ENCODE results near the gene TMF1. TPM values are rescaled to one million over a fixed set of nuclear protein-coding genes. Genes with fewer than 3 reads are reported as not detected.
A peak's percentile ranks its signal among the peaks of the same experiment; 100 is the strongest.

The TMF1 gene
- total RNA-seq, 4 donors from 2014 or later, result 31.2 to 43.3 (median 36.3) TPM

GRCh38 chr3:69014022-69014580 is 38.0 kb downstream of the TMF1 start:
- Histone ChIP-seq H3K36me3 (peaks cover 0 to 9% of the 10 kb centered on the region in 2 donors), H3K9me3 (no peaks in the 10 kb centered on the region), H3K27ac (peak overlapping the region; percentile 92 to 100 (median 96)), H3K4me1 (peaks cover 6 to 54% (median 19%) of the 10 kb centered on the region in 3 donors), H3K27me3 (no peaks in the 10 kb centered on the region), H3K4me3 (peak overlapping the region; percentile 58 to 87)
- WGBS, 2 donors (ENCODE audit: low coverage in 1 of 2), result 15 to 16% methylated on average over 8 of the region's 11 CpGs
- ATAC-seq, result no peak
- TF ChIP-seq EP300 (IDR thresholded peaks at IDR 0.05) (no peak), POLR2AphosphoS5 (IDR thresholded peaks at IDR 0.05) (no peak), CTCF (IDR thresholded peaks at IDR 0.05) (no peak), POLR2A (IDR thresholded peaks at IDR 0.05) (no peak)

- H3K4me1 ChIP-seq, result peaks cover 6 to 61% (median 23%) of the 10 kb centered on the region in 3 donors
- H3K27me3 ChIP-seq, result no peaks in the 10 kb centered on the region
- H3K27ac ChIP-seq, result peak within 1 kb of the TSS; percentile 92 to 100 (median 96)
- peak; percentile 90 for ATAC-seq
- peak within 1 kb of the TSS; percentile 58 to 87 for H3K4me3 ChIP-seq
- H3K36me3 ChIP-seq, result peaks cover 0 to 12% of the 10 kb centered on the region in 2 donors
- WGBS, 2 donors (ENCODE audit: low coverage in 1 of 2), result 0% methylated on average over 5 of the region's 96 CpGs; no CpG with 5 or more reads in 1 of the 2 donors
- no peaks in the 10 kb centered on the region for H3K9me3 ChIP-seq
- TF ChIP-seq POLR2AphosphoS5 (IDR thresholded peaks at IDR 0.05) (peak; percentile 83), POLR2A (IDR thresholded peaks at IDR 0.05) (peak; percentile 72 to 86), EP300 (IDR thresholded peaks at IDR 0.05) (no peak), CTCF (IDR thresholded peaks at IDR 0.05) (peak in 3 of 4 experiments; percentile 70 to 73 (median 72))
These were observed 38.7 kb downstream of the TMF1 start, which contains the start of gene EOGT for GRCh38 chr3:69013253-69014021. Gene EOGT (minus strand): TSS chr3:69013684. CDS start chr3:69009846, 3,838 bp downstream.

- Histone ChIP-seq H3K9me3 (no peaks in the 10 kb centered on the region), H3K36me3 (peaks cover 0 to 14% of the 10 kb centered on the region in 2 donors), H3K4me3 (peak overlapping the region; percentile 58 to 87), H3K27me3 (no peaks in the 10 kb centered on the region), H3K27ac (peak overlapping the region; percentile 92 to 100 (median 96)), H3K4me1 (peaks cover 6 to 66% (median 23%) of the 10 kb centered on the region in 3 donors)
- 3 to 20% methylated on average over 2 to 5 of the region's 36 CpGs for WGBS, 2 donors (ENCODE audit: low coverage in 1 of 2)
- ATAC-seq, result peak; percentile 54
- TF ChIP-seq EP300 (IDR thresholded peaks at IDR 0.05), result no peak
- TF ChIP-seq CTCF (IDR thresholded peaks at IDR 0.05), result peak in 2 of 4 experiments; percentile 14 to 33
- TF ChIP-seq POLR2AphosphoS5 (IDR thresholded peaks at IDR 0.05), result peak; percentile 19
- no peak for TF ChIP-seq POLR2A (IDR thresholded peaks at IDR 0.05)
These were observed 39.3 kb downstream of the TMF1 start for GRCh38 chr3:69012800-69013252.

- H3K27ac ChIP-seq, result peak overlapping the region; percentile 92 to 100 (median 96)
- peaks cover 6 to 70% (median 23%) of the 10 kb centered on the region in 3 donors for H3K4me1 ChIP-seq
- H3K27me3 ChIP-seq, result no peaks in the 10 kb centered on the region
- TF ChIP-seq CTCF (IDR thresholded peaks at IDR 0.05), result no peak
- TF ChIP-seq POLR2AphosphoS5 (IDR thresholded peaks at IDR 0.05), result peak; percentile 93
- H3K36me3 ChIP-seq, result peaks cover 0 to 20% of the 10 kb centered on the region in 2 donors
- ATAC-seq, result no peak
- H3K9me3 ChIP-seq, result no peaks in the 10 kb centered on the region
- 30 to 42% methylated on average over 16 to 19 of the region's 22 CpGs for WGBS, 2 donors (ENCODE audit: low coverage in 1 of 2)
- peak overlapping the region; percentile 58 to 87 for H3K4me3 ChIP-seq
These were observed 39.9 kb downstream of the TMF1 start for GRCh38 chr3:69012100-69012799.
